ENCODE results near the gene ADARB2. TPM values are rescaled to one million over a fixed set of nuclear protein-coding genes. Genes with fewer than 3 reads are reported as not detected.
"Not testable (repeated sequence)": the region's sequence is repeated elsewhere in the genome, so short reads cannot be mapped to it uniquely, and the experiment has no call there.

ADARB2 gene
- total RNA-seq, 1 experiment from 2014 or later = 0.90 TPM

- no peak for DNase-seq (ENCODE audit: low read depth, low spot score)
- in situ Hi-C loops (cut with HindIII; ENCODE audit: low pct_unique_long_range_greater_than_20kb, low sequenced_read_pairs) = no loop called here
Observed at GRCh38 chr10:1634239-1634638, 103.1 kb downstream of the ADARB2 start.

- no peak for DNase-seq (ENCODE audit: low read depth, low spot score)
- in situ Hi-C loops (cut with HindIII; ENCODE audit: low pct_unique_long_range_greater_than_20kb, low sequenced_read_pairs) = no loop called here
Observed at GRCh38 chr10:1633783-1634182, 103.5 kb downstream of the ADARB2 start.

- in situ Hi-C loops (cut with HindIII; ENCODE audit: low pct_unique_long_range_greater_than_20kb, low sequenced_read_pairs) = no loop called here
Observed at GRCh38 chr10:1632596-1632995, 104.7 kb downstream of the ADARB2 start.

GRCh38 chr10:1632141-1632540 is 105.2 kb downstream of the ADARB2 start:
- in situ Hi-C loops (cut with HindIII; ENCODE audit: low pct_unique_long_range_greater_than_20kb, low sequenced_read_pairs) = no loop called here
- no peak for DNase-seq (ENCODE audit: low read depth, low spot score)

More at GRCh38 chr10:1632596-1632995, 104.7 kb downstream of the ADARB2 start:
- DNase-seq (ENCODE audit: low read depth, low spot score) = no peak

GRCh38 chr10:1631282-1631681 is 106.0 kb downstream of the ADARB2 start:
- DNase-seq (ENCODE audit: low read depth, low spot score) = no peak
- in situ Hi-C loops (cut with HindIII; ENCODE audit: low pct_unique_long_range_greater_than_20kb, low sequenced_read_pairs) = no loop called here

- in situ Hi-C loops (cut with HindIII; ENCODE audit: low pct_unique_long_range_greater_than_20kb, low sequenced_read_pairs) = no loop called here
- DNase-seq (ENCODE audit: low read depth, low spot score) = no peak
Observed at GRCh38 chr10:1630304-1630703, 107.0 kb downstream of the ADARB2 start.

GRCh38 chr10:1629326-1630198 is 107.8 kb downstream of the ADARB2 start:
- DNase-seq (ENCODE audit: low read depth, low spot score) = no peak

GRCh38 chr10:1628757-1629156 is 108.6 kb downstream of the ADARB2 start:
- no peak for DNase-seq (ENCODE audit: low read depth, low spot score)
- in situ Hi-C loops (cut with HindIII; ENCODE audit: low pct_unique_long_range_greater_than_20kb, low sequenced_read_pairs) = no loop called here

More at GRCh38 chr10:1629326-1630198, 107.8 kb downstream of the ADARB2 start:
- in situ Hi-C loops (cut with HindIII; ENCODE audit: low pct_unique_long_range_greater_than_20kb, low sequenced_read_pairs) = no loop called here

GRCh38 chr10:1627945-1628344 is 109.4 kb downstream of the ADARB2 start:
- DNase-seq (ENCODE audit: low read depth, low spot score) = no peak
- in situ Hi-C loops (cut with HindIII; ENCODE audit: low pct_unique_long_range_greater_than_20kb, low sequenced_read_pairs) = no loop called here

- in situ Hi-C loops (cut with HindIII; ENCODE audit: low pct_unique_long_range_greater_than_20kb, low sequenced_read_pairs) = no loop called here
Observed at GRCh38 chr10:1626835-1627234, 110.5 kb downstream of the ADARB2 start.

GRCh38 chr10:1626410-1626809 is 110.9 kb downstream of the ADARB2 start:
- in situ Hi-C loops (cut with HindIII; ENCODE audit: low pct_unique_long_range_greater_than_20kb, low sequenced_read_pairs) = no loop called here
- no peak for DNase-seq (ENCODE audit: low read depth, low spot score)

More at GRCh38 chr10:1626835-1627234, 110.5 kb downstream of the ADARB2 start:
- DNase-seq (ENCODE audit: low read depth, low spot score) = no peak

GRCh38 chr10:1625731-1626130 is 111.6 kb downstream of the ADARB2 start:
- no peak for DNase-seq (ENCODE audit: low read depth, low spot score)
- in situ Hi-C loops (cut with HindIII; ENCODE audit: low pct_unique_long_range_greater_than_20kb, low sequenced_read_pairs) = no loop called here

- in situ Hi-C loops (cut with HindIII; ENCODE audit: low pct_unique_long_range_greater_than_20kb, low sequenced_read_pairs) = no loop called here
- no peak for DNase-seq (ENCODE audit: low read depth, low spot score)
Observed at GRCh38 chr10:1625079-1625478, 112.2 kb downstream of the ADARB2 start.

- no peak for DNase-seq (ENCODE audit: low read depth, low spot score)
- in situ Hi-C loops (cut with HindIII; ENCODE audit: low pct_unique_long_range_greater_than_20kb, low sequenced_read_pairs) = no loop called here
Observed at GRCh38 chr10:1624240-1624639, 113.1 kb downstream of the ADARB2 start.

GRCh38 chr10:1620803-1621202 is 116.5 kb downstream of the ADARB2 start:
- no peak for DNase-seq (ENCODE audit: low read depth, low spot score)
- in situ Hi-C loops (cut with HindIII; ENCODE audit: low pct_unique_long_range_greater_than_20kb, low sequenced_read_pairs) = no loop called here

GRCh38 chr10:1617376-1618317 is 119.7 kb downstream of the ADARB2 start:
- in situ Hi-C loops (cut with HindIII; ENCODE audit: low pct_unique_long_range_greater_than_20kb, low sequenced_read_pairs); DNase-seq (ENCODE audit: low read depth, low spot score): not testable (repeated sequence)

- DNase-seq (ENCODE audit: low read depth, low spot score); in situ Hi-C loops (cut with HindIII; ENCODE audit: low pct_unique_long_range_greater_than_20kb, low sequenced_read_pairs): not testable (repeated sequence)
Observed at GRCh38 chr10:1616701-1617100, 120.6 kb downstream of the ADARB2 start.
